Activated CD4-positive, alpha-beta T cell treated with anti-CD3 and anti-CD28 coated beads, Interleukin-2, amount 10 ng/mL, durations not matched to agents 24 days and 14 days (primary cell): ENCODE measurements around the gene OLFM2. TPM values are rescaled to one million over a fixed set of nuclear protein-coding genes. Genes with fewer than 3 reads are reported as not detected.
"Not testable (repeated sequence)": the region's sequence is repeated elsewhere in the genome, so short reads cannot be mapped to it uniquely, and the experiment has no call there.

ENCODE experiments used
- DNase-seq: peaks from one replicate; pipeline ENCODE4 v3.0.0; 2022
- H3K27ac Mint-ChIP-seq: one replicate; pipeline ENCODE4 v1.8.0; 2022; ENCODE audit warnings: mild to moderate bottlenecking, mixed read lengths
- H3K27me3 Mint-ChIP-seq: one replicate; pipeline ENCODE4 v1.8.0; 2022; ENCODE audit warnings: mixed read lengths
- H3K36me3 Mint-ChIP-seq: one replicate; pipeline ENCODE4 v1.8.0; 2022; ENCODE audit warnings: low read depth, mild to moderate bottlenecking, mixed read lengths
- H3K4me1 Mint-ChIP-seq: one replicate; pipeline ENCODE4 v1.8.0; 2021; ENCODE audit warnings: mixed read lengths
- H3K4me3 Mint-ChIP-seq: one replicate; pipeline ENCODE4 v1.8.0; 2022; ENCODE audit warnings: mild to moderate bottlenecking, moderate library complexity, mixed read lengths
- H3K9me3 Mint-ChIP-seq: one replicate; pipeline ENCODE4 v1.8.0; 2021; ENCODE audit warnings: mixed read lengths
- intact Hi-C: fragments of 100-400 bp; cut with micrococcal nuclease; formaldehyde crosslinking; loops from one replicate; pipeline ENCODE4 v1.15.1; 2023
- total RNA-seq: library from RNA; stranded (reverse); gene quantifications from 2 replicates; pipeline ENCODE4 v1.2.3, GENCODE V29; 2022

The OLFM2 gene
- total RNA-seq, 1 donor from 2014 or later, result 0.82 TPM

DNA sequence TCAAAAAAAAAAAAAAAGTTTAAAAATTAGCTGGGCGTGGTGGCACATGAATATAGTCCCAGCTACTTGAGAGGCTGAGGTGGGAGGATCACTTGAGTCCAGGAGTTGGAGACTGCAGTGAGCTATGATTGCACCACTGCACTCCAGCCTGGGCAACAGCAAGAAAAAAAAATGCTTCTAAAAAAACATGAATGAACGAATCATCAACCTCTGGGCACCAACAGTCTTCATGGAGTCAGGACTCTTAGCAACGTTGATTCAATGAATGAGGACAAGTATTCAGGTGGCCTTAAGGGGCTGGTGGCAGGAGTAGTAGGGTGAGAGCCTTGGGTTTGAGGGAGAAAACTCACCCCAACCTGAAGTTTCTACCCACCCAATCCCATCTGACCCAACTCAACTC is 20.6 kb upstream of the OLFM2 start:
- peaks cover 2% of the 10 kb centered on the region for H3K27me3 Mint-ChIP-seq
- DNase-seq, result no peak
- H3K27ac Mint-ChIP-seq, result no peak overlapping the region
- H3K4me1 Mint-ChIP-seq, result no peaks in the 10 kb centered on the region
- intact Hi-C loops, result no loop called here
- H3K36me3 Mint-ChIP-seq, result no peaks in the 10 kb centered on the region
- H3K9me3 Mint-ChIP-seq, result no peaks in the 10 kb centered on the region
- H3K4me3 Mint-ChIP-seq, result no peak overlapping the region

DNA sequence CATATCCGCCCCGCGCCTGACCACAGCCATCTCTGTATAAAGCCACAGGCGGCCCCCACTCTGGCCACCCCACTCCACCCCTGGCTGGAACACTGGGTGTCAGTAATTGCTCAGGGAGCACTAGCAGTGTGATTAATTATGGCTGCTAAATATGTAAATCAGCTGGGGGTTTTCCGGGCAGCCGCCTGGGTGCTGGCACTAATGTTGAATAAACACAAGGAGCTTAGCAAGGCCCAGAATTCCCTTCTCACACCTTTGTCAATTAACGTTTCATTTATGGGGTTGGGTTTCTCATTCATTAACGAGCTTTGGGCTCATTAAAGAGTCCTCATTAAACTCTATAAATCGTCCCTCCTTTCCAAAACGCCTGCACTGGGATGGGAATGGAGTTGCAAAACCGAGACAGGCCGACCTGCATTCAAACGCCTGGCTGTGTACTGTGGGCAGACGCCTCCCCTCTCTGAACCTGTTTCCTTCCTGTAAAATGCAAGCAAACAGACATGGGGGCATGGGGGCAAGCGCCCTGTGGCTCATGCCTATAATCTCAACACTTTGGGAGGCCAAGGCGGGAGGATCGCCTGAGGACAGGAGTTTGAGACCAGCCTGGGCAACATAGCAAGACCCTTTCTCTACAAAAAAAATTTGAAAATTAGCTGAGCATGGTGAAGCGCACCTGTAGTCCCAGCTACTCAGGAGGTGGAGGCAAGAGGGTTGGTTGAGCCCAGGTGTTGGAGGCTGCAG is 17.7 kb upstream of the OLFM2 start:
- Mint-ChIP-seq H3K36me3 (no peaks in the 10 kb centered on the region), H3K9me3 (no peaks in the 10 kb centered on the region), H3K4me1 (no peaks in the 10 kb centered on the region), H3K27me3 (no peaks in the 10 kb centered on the region), H3K4me3 (no peak overlapping the region), H3K27ac (no peak overlapping the region)
- DNase-seq, result no peak
- intact Hi-C loops, result no loop called here

DNA sequence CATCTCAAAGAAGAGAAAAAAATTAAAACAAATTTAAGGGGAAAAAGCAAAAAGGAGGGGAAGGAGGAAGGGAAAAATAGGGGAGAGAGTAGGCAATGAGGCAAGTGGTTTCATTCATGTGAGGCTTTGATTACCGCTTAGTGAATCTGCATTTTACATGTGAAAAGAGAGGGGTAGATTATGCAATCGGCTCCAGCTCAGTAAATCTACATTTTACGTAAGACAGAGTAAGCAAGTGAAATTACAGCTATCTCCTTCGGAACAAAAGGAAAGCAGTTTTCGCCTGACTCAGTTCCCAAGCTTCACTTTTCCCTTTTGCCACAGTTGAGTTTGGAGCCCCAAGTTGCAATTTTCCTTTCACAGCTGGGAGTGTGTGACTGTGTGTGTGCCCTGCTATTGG is 16.0 kb upstream of the OLFM2 start:
- intact Hi-C loops, result no loop called here
- H3K36me3 Mint-ChIP-seq, result no peaks in the 10 kb centered on the region
- no peak overlapping the region for H3K4me3 Mint-ChIP-seq
- no peak for DNase-seq
- no peak overlapping the region for H3K27ac Mint-ChIP-seq
- no peaks in the 10 kb centered on the region for H3K27me3 Mint-ChIP-seq
- no peaks in the 10 kb centered on the region for H3K4me1 Mint-ChIP-seq
- no peaks in the 10 kb centered on the region for H3K9me3 Mint-ChIP-seq

DNA sequence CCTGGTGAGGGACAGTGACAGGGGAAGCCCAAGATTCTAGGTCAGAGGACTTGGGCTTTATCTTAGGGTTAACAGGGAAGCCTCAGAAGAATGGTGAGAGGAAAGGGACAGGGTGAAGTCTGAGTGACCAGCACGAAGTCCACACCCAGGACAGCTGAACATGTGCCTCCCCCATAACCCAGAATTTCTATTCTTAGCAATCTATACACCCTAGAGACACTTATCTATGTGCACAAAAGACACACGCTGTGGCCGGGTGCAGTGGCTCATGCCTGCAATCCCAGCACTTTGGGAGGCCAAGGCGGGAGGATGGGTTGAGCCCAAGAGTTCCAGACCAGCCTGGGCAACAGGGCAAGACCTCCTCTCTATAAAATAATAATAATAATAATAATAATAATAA is 11.1 kb upstream of the OLFM2 start:
- peaks cover 3% of the 10 kb centered on the region for H3K4me1 Mint-ChIP-seq
- H3K36me3 Mint-ChIP-seq, result no peaks in the 10 kb centered on the region
- DNase-seq, result no peak
- no peak overlapping the region for H3K4me3 Mint-ChIP-seq
- intact Hi-C loops, result no loop called here
- no peak overlapping the region for H3K27ac Mint-ChIP-seq
- peaks cover 4% of the 10 kb centered on the region for H3K27me3 Mint-ChIP-seq
- H3K9me3 Mint-ChIP-seq, result peaks cover 1% of the 10 kb centered on the region

DNA sequence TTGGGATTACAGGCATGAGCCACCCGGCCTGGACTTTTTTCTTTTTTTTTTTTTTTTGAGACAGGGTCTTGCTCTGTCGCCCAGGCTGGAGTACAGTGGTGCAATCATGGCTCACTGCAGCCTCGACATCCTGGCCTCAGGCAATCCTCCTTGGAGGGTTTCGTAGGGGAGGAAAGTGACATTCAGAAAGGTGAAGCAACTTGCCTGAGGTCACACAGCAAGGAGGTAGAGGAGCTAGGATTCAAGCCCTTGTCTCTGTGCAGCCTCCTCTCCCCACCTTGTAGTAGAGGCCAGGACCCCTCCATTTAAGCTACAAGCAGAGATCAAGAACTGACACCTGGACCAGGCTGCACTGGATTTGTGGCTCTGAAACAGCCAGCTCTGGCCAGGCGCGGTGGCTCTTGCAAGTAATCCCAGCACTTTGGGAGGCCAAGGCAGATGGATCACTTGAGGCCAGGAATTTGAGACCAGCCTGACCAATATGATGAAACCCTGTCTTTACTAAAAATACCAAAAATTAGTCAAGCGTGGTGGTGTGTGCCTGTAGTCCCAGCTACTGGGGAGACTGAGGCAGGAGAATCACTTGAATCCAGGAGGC is 10.3 kb upstream of the OLFM2 start:
- DNase-seq, H3K4me1 Mint-ChIP-seq, H3K27me3 Mint-ChIP-seq, intact Hi-C loops, H3K36me3 Mint-ChIP-seq, H3K27ac Mint-ChIP-seq, H3K9me3 Mint-ChIP-seq, H3K4me3 Mint-ChIP-seq: not testable (repeated sequence)

DNA sequence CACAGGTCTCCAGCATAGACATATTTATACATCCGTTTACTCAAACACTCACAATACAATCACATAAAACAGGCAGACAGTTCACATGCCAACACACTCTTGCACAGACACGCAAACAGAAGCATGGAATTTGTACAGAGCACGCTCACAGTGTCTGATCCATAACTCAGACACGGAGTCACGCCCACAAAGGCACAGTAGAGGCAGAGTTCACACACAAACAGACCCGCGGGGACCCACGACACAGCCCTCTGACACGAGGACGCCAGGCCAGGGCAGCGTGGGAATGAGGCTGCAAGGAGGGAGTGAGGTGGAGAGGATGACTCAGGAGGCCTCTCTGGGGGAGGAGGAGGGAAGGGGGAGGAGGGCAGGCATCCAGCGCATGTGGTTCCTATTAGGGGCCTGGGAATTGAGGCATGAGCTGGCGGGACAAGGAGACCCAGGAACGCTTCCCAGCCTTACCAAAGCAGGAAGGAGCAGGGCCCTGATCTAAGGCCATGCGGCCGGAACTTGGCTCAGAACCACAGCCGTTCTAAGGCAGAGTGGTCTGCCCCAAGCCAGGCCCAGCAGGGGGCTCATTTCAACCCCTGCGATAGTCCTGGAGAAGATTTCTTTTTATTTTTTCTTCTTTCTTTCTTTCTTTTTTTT is 9.1 kb upstream of the OLFM2 start:
- intact Hi-C loops, result no loop called here
- Mint-ChIP-seq H3K27me3 (peaks cover 11% of the 10 kb centered on the region), H3K36me3 (no peaks in the 10 kb centered on the region), H3K27ac (no peak overlapping the region), H3K9me3 (peaks cover 4% of the 10 kb centered on the region), H3K4me1 (peaks cover 3% of the 10 kb centered on the region), H3K4me3 (no peak overlapping the region)
- DNase-seq, result no peak

DNA sequence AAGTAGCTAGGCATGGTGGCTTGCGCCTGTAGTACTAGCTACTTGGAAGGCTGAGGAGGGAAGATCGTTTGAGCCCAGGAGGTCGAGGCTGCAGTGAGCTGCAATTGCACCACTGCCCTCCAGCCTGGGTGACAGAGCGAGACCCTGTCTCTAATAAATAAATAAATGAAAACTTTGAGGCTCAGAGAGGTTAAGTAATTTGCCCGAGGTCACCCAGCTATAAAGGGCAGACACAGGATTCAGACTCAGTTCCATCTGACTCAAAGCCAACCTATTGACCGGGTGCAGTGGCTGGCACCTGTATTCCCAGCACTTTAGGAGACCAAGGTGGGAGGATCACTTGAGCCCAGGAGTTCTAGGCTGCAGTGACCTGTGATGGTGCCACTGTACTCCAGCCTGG is 7.4 kb upstream of the OLFM2 start:
- H3K36me3 Mint-ChIP-seq, result no peaks in the 10 kb centered on the region
- no peak for DNase-seq
- peaks cover 3% of the 10 kb centered on the region for H3K4me1 Mint-ChIP-seq
- intact Hi-C loops, result no loop called here
- peaks cover 4% of the 10 kb centered on the region for H3K9me3 Mint-ChIP-seq
- no peak overlapping the region for H3K27ac Mint-ChIP-seq
- H3K4me3 Mint-ChIP-seq, result no peak overlapping the region
- H3K27me3 Mint-ChIP-seq, result peaks cover 15% of the 10 kb centered on the region

DNA sequence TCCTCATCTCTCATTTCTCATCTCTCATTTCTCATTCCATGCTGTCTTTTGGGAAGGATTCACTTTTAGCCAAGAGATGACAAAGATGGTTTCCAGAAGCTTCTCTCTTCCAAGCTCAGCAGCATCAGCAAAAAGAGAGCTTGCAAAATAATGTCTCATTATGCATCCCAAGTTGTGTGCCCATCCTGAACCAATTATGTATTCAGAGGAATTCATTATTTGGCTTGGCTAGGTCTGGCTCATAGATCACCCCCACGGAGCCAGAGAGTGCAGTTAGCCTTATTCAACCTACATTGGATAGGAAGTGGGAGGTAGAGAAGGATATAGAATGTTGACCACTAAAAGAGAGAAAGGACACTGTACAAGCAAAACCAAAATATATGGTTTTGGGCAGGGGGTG is 5.4 kb upstream of the OLFM2 start:
- Mint-ChIP-seq H3K4me3 (no peak overlapping the region), H3K36me3 (no peaks in the 10 kb centered on the region), H3K9me3 (peaks cover 4% of the 10 kb centered on the region), H3K27me3 (peaks cover 26% of the 10 kb centered on the region), H3K27ac (no peak overlapping the region), H3K4me1 (peaks cover 6% of the 10 kb centered on the region)
- intact Hi-C loops, result no loop called here
- DNase-seq, result no peak

DNA sequence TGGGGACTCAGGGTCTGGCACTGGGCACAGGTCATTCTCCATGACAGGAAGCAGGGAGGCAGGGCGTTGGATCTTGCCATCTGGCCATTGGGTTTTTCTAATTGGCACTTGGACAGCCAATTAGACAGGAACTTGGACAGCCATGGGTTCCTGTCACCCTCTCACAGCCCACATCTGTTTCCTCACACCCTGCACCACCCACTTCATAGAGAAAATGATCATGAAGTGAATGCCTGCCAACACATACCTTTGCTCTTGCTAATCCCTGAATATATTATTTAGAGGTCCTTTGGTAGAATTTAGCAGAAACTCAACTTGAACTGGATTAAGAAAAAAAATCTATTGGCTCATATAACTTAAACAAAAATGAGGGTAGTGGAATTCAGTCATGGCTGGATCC is 4.9 kb upstream of the OLFM2 start:
- no peaks in the 10 kb centered on the region for H3K36me3 Mint-ChIP-seq
- peaks cover 6% of the 10 kb centered on the region for H3K4me1 Mint-ChIP-seq
- H3K27ac Mint-ChIP-seq, result no peak overlapping the region
- DNase-seq, result no peak
- H3K27me3 Mint-ChIP-seq, result peaks cover 27% of the 10 kb centered on the region
- H3K9me3 Mint-ChIP-seq, result peaks cover 4% of the 10 kb centered on the region
- no peak overlapping the region for H3K4me3 Mint-ChIP-seq
- intact Hi-C loops, result no loop called here

DNA sequence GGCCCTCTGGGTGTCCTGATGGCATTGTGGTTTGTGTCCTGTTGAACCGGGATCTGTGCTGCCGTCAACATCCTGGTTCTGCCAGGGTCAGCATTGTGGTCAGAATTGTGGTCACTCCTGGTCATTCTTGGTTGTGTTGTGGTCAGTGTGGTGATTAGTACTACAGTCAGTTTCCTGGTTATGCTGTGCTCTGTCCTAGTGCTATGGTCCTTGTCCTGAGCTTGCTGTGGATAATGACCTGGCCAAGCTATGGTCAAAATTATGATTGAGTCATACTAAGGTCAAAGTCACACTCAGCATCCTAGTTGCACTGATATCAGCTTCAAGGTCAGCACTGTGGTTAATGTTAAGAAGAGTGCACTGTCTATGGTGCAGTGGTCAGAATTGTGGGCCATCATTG is 4.5 kb upstream of the OLFM2 start:
- H3K4me1 Mint-ChIP-seq, result peaks cover 6% of the 10 kb centered on the region
- peaks cover 4% of the 10 kb centered on the region for H3K9me3 Mint-ChIP-seq
- no peak for DNase-seq
- no peak overlapping the region for H3K4me3 Mint-ChIP-seq
- no peaks in the 10 kb centered on the region for H3K36me3 Mint-ChIP-seq
- intact Hi-C loops, result no loop called here
- H3K27ac Mint-ChIP-seq, result no peak overlapping the region
- peaks cover 28% of the 10 kb centered on the region for H3K27me3 Mint-ChIP-seq

DNA sequence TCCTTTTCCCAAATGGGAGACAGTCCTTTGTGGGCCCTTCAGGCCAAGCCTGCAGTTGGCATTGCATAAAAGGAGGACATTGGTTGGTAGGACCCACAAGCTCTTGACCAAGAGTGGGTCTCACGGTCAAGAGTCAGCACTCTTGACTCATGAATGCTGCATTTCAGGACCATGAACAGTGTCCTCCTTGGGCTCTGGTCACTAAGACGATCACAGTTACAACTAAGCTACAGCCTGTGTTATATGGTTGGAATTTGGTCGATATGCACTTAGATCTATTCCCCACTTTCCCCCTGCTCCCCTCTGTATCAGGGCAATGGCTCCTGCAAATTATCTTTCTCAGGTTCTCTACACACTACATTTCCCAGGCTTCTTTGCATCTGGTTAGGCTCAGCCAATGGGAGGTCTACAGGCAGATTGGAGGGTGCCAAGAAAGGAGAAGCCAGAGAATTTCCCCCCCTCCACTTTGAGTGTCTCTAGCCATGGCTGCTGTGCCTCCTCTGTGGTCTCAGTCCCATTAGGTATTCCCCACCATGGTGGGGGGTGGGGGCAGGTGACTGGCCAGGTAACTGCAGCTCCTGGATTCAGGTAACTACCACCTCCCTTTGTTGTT is 3.1 kb upstream of the OLFM2 start:
- intact Hi-C loops, result loop anchor here (10.0 kb wide), 1 partner anchor 175 kb away; the partner anchor contains the start of genes EIF3G and P2RY11
- Mint-ChIP-seq H3K36me3 (no peaks in the 10 kb centered on the region), H3K4me1 (peaks cover 6% of the 10 kb centered on the region), H3K4me3 (no peak overlapping the region), H3K27ac (no peak overlapping the region), H3K9me3 (peaks cover 4% of the 10 kb centered on the region), H3K27me3 (peaks cover 41% of the 10 kb centered on the region)
- no peak for DNase-seq

DNA sequence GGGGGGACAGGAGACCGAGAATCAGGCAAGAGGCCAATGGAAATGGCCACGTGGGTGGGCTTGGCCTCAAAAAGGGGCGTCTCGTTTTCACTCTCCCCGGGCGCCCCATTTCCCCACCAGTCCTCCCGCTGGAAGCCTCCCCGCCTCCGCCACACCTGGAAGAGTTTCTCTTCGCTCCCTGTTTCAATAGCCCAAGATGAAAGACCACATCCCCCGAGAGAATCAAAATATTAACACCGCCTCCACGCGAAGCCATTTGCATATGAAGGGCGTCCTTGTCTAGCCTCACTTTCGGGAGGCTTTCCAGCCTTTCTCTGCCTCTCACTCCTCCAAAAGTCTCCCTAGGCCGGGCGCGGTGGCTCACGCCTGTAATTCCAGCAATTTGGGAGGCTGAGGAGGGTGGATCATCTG is 691 bp upstream of the OLFM2 start:
- intact Hi-C loops, result loop anchor here (10.0 kb wide), 1 partner anchor 178 kb away; the partner anchor contains the start of genes EIF3G and P2RY11
- Mint-ChIP-seq H3K9me3 (no peaks in the 10 kb centered on the region), H3K36me3 (no peaks in the 10 kb centered on the region), H3K4me1 (peaks cover 6% of the 10 kb centered on the region), H3K27me3 (peaks cover 48% of the 10 kb centered on the region), H3K4me3 (peak overlapping the region; percentile 67), H3K27ac (no peak overlapping the region)
- no peak for DNase-seq

DNA sequence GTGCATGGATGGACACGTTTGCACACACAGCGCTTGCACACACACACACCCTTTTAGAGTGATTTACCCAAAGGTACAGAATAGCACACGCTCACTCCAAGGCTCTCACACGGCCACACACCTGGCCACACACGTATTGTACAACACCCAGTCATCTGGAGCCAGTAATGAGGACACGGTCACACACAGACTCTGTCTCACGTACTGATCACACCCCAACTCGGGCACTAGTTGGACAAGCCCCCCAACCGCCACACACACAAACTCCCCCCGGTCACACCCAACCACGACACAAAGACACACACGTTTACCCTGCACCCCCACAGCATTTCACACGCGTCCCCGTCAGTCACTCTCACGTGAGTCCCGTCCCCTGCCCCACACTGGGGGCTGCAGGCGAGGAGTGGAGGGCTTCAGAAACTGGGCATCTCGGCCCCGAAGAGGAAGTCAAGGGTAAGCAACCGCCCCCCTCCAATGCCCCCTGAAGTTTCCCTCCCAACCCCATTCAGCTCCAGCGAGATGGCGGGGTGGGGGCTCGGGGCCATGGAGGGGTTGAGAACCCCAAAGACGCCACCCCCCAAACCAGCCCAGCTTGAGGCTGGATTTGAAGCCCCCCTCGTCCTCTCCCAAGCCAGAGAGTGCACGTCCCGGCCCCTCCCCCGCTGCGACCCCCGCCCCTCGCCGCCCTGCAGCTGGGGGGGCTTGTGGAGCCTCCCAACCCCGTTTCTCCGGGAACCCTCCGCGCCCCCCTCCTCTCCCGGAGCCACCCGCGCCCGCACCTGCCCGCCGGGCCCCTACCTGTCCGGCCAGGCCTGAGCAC is 599 bp downstream of the OLFM2 start:
- H3K27ac Mint-ChIP-seq, result no peak overlapping the region
- peak overlapping the region; percentile 39 for H3K4me3 Mint-ChIP-seq
- H3K27me3 Mint-ChIP-seq, result peaks cover 49% of the 10 kb centered on the region
- no peaks in the 10 kb centered on the region for H3K9me3 Mint-ChIP-seq
- no peak for DNase-seq
- peaks cover 10% of the 10 kb centered on the region for H3K4me1 Mint-ChIP-seq
- no peaks in the 10 kb centered on the region for H3K36me3 Mint-ChIP-seq
- intact Hi-C loops, result loop anchor here (10.0 kb wide), 1 partner anchor 179 kb away; the partner anchor contains the start of genes EIF3G and P2RY11
